CD14-positive monocyte (primary cell): ENCODE measurements around the gene MEX3A. TPM values are rescaled to one million over a fixed set of nuclear protein-coding genes. Genes with fewer than 3 reads are reported as not detected.

Source experiments
- DNase-seq, 3 donors: peaks; one replicate each; pipeline ENCODE4 v3.0.0-alpha.2; 2011 to 2022
- H2AFZ ChIP-seq: 2 replicates; pipeline ENCODE4 v1.6.0; 2012; ENCODE audit warnings: mild to moderate bottlenecking, low read depth, low read length, inconsistent platforms; ENCODE audit not compliant: insufficient read depth, poor library complexity, severe bottlenecking
- H3K27ac ChIP-seq, 2 donors: 1 replicate in 1 of 2; 2 replicates in 1 of 2; pipeline ENCODE4 v1.5.1; 2012 to 2013; ENCODE audit warnings: low read length in 2 of 2, control low read depth in 1 of 2, inconsistent platforms in 1 of 2, low read depth in 1 of 2, mild to moderate bottlenecking in 1 of 2
- H3K27me3 ChIP-seq, 2 donors: one replicate each; pipeline versions ENCODE4 v1.6.0 to v1.6.1; 2011 to 2013; ENCODE audit warnings: low read length in 2 of 2; ENCODE audit not compliant: control insufficient read depth in 2 of 2, insufficient read depth in 2 of 2
- H3K36me3 ChIP-seq, 2 donors: replicated peaks in 1 of 2; 1 replicate in 1 of 2; 2 replicates in 1 of 2; pipeline versions ENCODE4 v1.5.1 to v1.6.1; 2012 to 2013; ENCODE audit warnings: low read length in 2 of 2, control low read depth in 1 of 2, inconsistent platforms in 1 of 2, mild to moderate bottlenecking in 1 of 2; ENCODE audit not compliant: insufficient read depth in 2 of 2, control insufficient read depth in 1 of 2
- H3K4me1 ChIP-seq, 2 donors: 1 replicate in 1 of 2; 2 replicates in 1 of 2; pipeline versions ENCODE4 v1.5.1 to v1.6.1; 2012 to 2013; ENCODE audit warnings: low read length in 2 of 2, control low read depth in 1 of 2, inconsistent platforms in 1 of 2, mild to moderate bottlenecking in 1 of 2, moderate library complexity in 1 of 2; ENCODE audit not compliant: insufficient read depth in 2 of 2, control insufficient read depth in 1 of 2
- H3K4me2 ChIP-seq: replicated peaks from 2 replicates; pipeline ENCODE3; 2012; ENCODE audit warnings: low read length, moderate library complexity, mild to moderate bottlenecking; ENCODE audit not compliant: poor library complexity, severe bottlenecking; ENCODE audit errors: extremely low read depth
- H3K4me3 ChIP-seq, 3 experiments: fragments of 200-600 bp in 1 of 3; sonication (generic) in 1 of 3; replicated peaks in 1 of 3; 1 replicate in 2 of 3; 2 replicates in 1 of 3; pipeline ENCODE4 v1.5.1; 2011 to 2013; ENCODE audit warnings: low read length in 3 of 3, mild to moderate bottlenecking in 3 of 3, control low read depth in 2 of 3, low read depth in 2 of 3, inconsistent platforms in 1 of 3, moderate library complexity in 1 of 3
- H3K79me2 ChIP-seq: 2 replicates; pipeline ENCODE4 v1.6.0; 2012; ENCODE audit warnings: mild to moderate bottlenecking, control low read depth, inconsistent platforms, low read length, moderate library complexity; ENCODE audit not compliant: insufficient read depth
- H3K9ac ChIP-seq: 2 replicates; pipeline ENCODE4 v1.6.0; 2017; ENCODE audit warnings: low read length, mild to moderate bottlenecking; ENCODE audit not compliant: insufficient read depth, poor library complexity, severe bottlenecking
- H3K9me3 ChIP-seq, 2 donors: replicated peaks in 1 of 2; 1 replicate in 1 of 2; 2 replicates in 1 of 2; pipeline versions ENCODE4 v1.5.1 to v1.6.1; 2012 to 2013; ENCODE audit warnings: low read length in 2 of 2, control low read depth in 1 of 2; ENCODE audit not compliant: control insufficient read depth in 1 of 2, insufficient read depth in 1 of 2
- H4K20me1 ChIP-seq: 2 replicates; pipeline ENCODE4 v1.6.0; 2012; ENCODE audit warnings: mild to moderate bottlenecking, low read length, control low read depth, moderate library complexity; ENCODE audit not compliant: insufficient read depth
- H3K27ac Mint-ChIP-seq, 7 donors: one replicate each; pipeline ENCODE4 v1.8.0; 2020; ENCODE audit warnings: mild to moderate bottlenecking in 7 of 7, mixed read lengths in 7 of 7, moderate library complexity in 6 of 7, inconsistent platforms in 2 of 7
- H3K27me3 Mint-ChIP-seq, 3 donors: one replicate each; pipeline ENCODE4 v1.8.0; 2021 to 2022; ENCODE audit warnings: low read depth in 3 of 3, mild to moderate bottlenecking in 3 of 3, mixed read lengths in 3 of 3, moderate library complexity in 3 of 3, inconsistent platforms in 1 of 3
- H3K36me3 Mint-ChIP-seq, 2 donors: one replicate each; pipeline ENCODE4 v1.8.0; 2020; ENCODE audit warnings: mixed read lengths in 2 of 2, inconsistent platforms in 1 of 2, mild to moderate bottlenecking in 1 of 2
- H3K4me1 Mint-ChIP-seq: one replicate; pipeline ENCODE4 v1.8.0; 2020; ENCODE audit warnings: mild to moderate bottlenecking, mixed read lengths
- H3K4me3 Mint-ChIP-seq, 2 donors: one replicate each; pipeline ENCODE4 v1.8.0; 2020; ENCODE audit warnings: mild to moderate bottlenecking in 2 of 2, mixed read lengths in 2 of 2, moderate library complexity in 1 of 2
- H3K9me3 Mint-ChIP-seq, 7 donors: one replicate each; pipeline ENCODE4 v1.8.0; 2020 to 2022; ENCODE audit warnings: mixed read lengths in 7 of 7, mild to moderate bottlenecking in 6 of 7, moderate library complexity in 6 of 7, inconsistent platforms in 2 of 7
- WGBS: methylation state at CpG from one replicate; pipeline ENCODE4 v1.1.5; 2013; ENCODE audit warnings: missing lambda C conversion rate; ENCODE audit not compliant: insufficient coverage; 5-methylcytosine and 5-hydroxymethylcytosine counted together
- intact Hi-C, 2 donors: fragments of 100-400 bp; cut with micrococcal nuclease; formaldehyde crosslinking; loops; one replicate each; pipeline versions ENCODE4 v1.15.0 to v1.15.1; 2023
- polyA plus RNA-seq, 3 donors: library from polyadenylated mRNA; depleted of rRNA in 1 of 3; unstranded in 2 of 3; stranded (reverse) in 1 of 3; fragments of 300-500 nt in 2 of 3; fragments of >200 nt in 1 of 3; fragmentation: Illumina TruSeq in 2 of 3; gene quantifications; 1 replicate in 2 of 3; 2 replicates in 1 of 3; pipeline ENCODE4 v1.2.3, GENCODE V29; 2012 to 2021
- TF ChIP-seq, protein P1 (sequence below): fragments of 200-600 bp; IDR thresholded peaks from one replicate; pipeline ENCODE4 v1.8.0; 2022; ENCODE audit warnings: antibody characterized with exemption, mild to moderate bottlenecking

The MEX3A gene
- polyA plus RNA-seq, 3 donors: not detected

- TF ChIP-seq, protein P1, sequence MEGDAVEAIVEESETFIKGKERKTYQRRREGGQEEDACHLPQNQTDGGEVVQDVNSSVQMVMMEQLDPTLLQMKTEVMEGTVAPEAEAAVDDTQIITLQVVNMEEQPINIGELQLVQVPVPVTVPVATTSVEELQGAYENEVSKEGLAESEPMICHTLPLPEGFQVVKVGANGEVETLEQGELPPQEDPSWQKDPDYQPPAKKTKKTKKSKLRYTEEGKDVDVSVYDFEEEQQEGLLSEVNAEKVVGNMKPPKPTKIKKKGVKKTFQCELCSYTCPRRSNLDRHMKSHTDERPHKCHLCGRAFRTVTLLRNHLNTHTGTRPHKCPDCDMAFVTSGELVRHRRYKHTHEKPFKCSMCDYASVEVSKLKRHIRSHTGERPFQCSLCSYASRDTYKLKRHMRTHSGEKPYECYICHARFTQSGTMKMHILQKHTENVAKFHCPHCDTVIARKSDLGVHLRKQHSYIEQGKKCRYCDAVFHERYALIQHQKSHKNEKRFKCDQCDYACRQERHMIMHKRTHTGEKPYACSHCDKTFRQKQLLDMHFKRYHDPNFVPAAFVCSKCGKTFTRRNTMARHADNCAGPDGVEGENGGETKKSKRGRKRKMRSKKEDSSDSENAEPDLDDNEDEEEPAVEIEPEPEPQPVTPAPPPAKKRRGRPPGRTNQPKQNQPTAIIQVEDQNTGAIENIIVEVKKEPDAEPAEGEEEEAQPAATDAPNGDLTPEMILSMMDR: peak; percentile 97
- H3K9me3 ChIP-seq: peaks cover 0 to 4% of the 10 kb centered on the region in 2 donors
- DNase-seq: peak; percentile 75 to 92 (median 86)
- peak overlapping the region in 6 of 7 donors; percentile 23 to 86 (median 78) for H3K27ac Mint-ChIP-seq
- no peaks in the 10 kb centered on the region for H3K79me2 ChIP-seq
- H3K4me1 ChIP-seq: peaks cover 42 to 46% of the 10 kb centered on the region in 2 donors
- H3K9me3 Mint-ChIP-seq: peaks cover 0 to 15% (median 3%) of the 10 kb centered on the region in 7 donors
- H3K27me3 ChIP-seq: peaks cover 30 to 89% of the 10 kb centered on the region in 2 donors
- H3K36me3 ChIP-seq: no peaks in the 10 kb centered on the region
- no peak overlapping the region for H3K4me2 ChIP-seq
- intact Hi-C loops: loop anchor here (1.0 to 2.0 kb wide), 2 partner anchors 33 to 40 kb away; no protein-coding TSS in a partner anchor
- no peak overlapping the region for H2AFZ ChIP-seq
- peaks cover 51% of the 10 kb centered on the region for H3K4me1 Mint-ChIP-seq
- no peak overlapping the region for H3K4me3 ChIP-seq
- peaks cover 8% of the 10 kb centered on the region for H4K20me1 ChIP-seq
- H3K27me3 Mint-ChIP-seq: peaks cover 80 to 95% (median 93%) of the 10 kb centered on the region in 3 donors
- H3K9ac ChIP-seq: no peak overlapping the region
- H3K27ac ChIP-seq: no peak overlapping the region
- WGBS: 52% methylated on average over 7 of the region's 7 CpGs
- H3K4me3 Mint-ChIP-seq: peak overlapping the region in 1 of 2 donors; percentile 82
- peaks cover 8 to 20% of the 10 kb centered on the region in 2 donors for H3K36me3 Mint-ChIP-seq
Measured at GRCh38 chr1:156129687-156130577, 47.7 kb upstream of the MEX3A start.

- Mint-ChIP-seq H3K27ac (peak overlapping the region in 5 of 7 donors; percentile 54 to 97 (median 85)), H3K27me3 (peaks cover 79 to 95% (median 89%) of the 10 kb centered on the region in 3 donors), H3K9me3 (peaks cover 0 to 15% (median 3%) of the 10 kb centered on the region in 7 donors), H3K4me3 (peak overlapping the region in 1 of 2 donors; percentile 82), H3K4me1 (peaks cover 60% of the 10 kb centered on the region), H3K36me3 (peaks cover 10 to 21% of the 10 kb centered on the region in 2 donors)
- Histone ChIP-seq H3K36me3 (no peaks in the 10 kb centered on the region), H3K27ac (peak overlapping the region in 1 of 2 donors; percentile 57), H3K9ac (no peak overlapping the region), H3K4me1 (peaks cover 50 to 56% of the 10 kb centered on the region in 2 donors), H2AFZ (no peak overlapping the region), H3K27me3 (peaks cover 32 to 87% of the 10 kb centered on the region in 2 donors), H3K9me3 (peaks cover 0 to 4% of the 10 kb centered on the region in 2 donors), H3K4me2 (no peak overlapping the region), H4K20me1 (peaks cover 13% of the 10 kb centered on the region), H3K4me3 (no peak overlapping the region), H3K79me2 (no peaks in the 10 kb centered on the region)
- intact Hi-C loops: no loop called here
- DNase-seq: peak; percentile 34 to 65 (median 61)
- TF ChIP-seq, protein P1: no peak
- WGBS: 67% methylated on average over 5 of the region's 8 CpGs
Measured at GRCh38 chr1:156128654-156129597, 46.7 kb upstream of the MEX3A start.
